Measurements from ENCODE around the gene TMEM116. TPM values are rescaled to one million over a fixed set of nuclear protein-coding genes. Genes with fewer than 3 reads are reported as not detected.
"Not testable (repeated sequence)": the region's sequence is repeated elsewhere in the genome, so short reads cannot be mapped to it uniquely, and the experiment has no call there.

The TMEM116 gene
- total RNA-seq, 3 donors from 2014 or later (not counting 1 experiment from before 2014, with no cell fraction given): 6.5 to 10.2 (median 10.1) TPM

GRCh38 chr12:112013601-112014402 lies 837 bp upstream of the TMEM116 start:
- DNase-seq (peak; percentile 34 to 86), ATAC-seq (peak in 2 of 3 donors; percentile 0 to 5)
- H3K9me3 ChIP-seq (ENCODE audit: control insufficient read depth, insufficient read depth, low read length): no peaks in the 10 kb centered on the region
- intact Hi-C loops (cut with micrococcal nuclease): loop anchor here (1.0 to 10.0 kb wide), 2 partner anchors 69 to 111 kb away; partner anchors contain the start of gene TRAFD1
- peak overlapping the region; percentile 86 for H3K4me3 Mint-ChIP-seq
- WGBS (ENCODE audit: insufficient coverage): 2% methylated on average over 54 of the region's 54 CpGs
- peaks cover 16% of the 10 kb centered on the region for H3K36me3 ChIP-seq (ENCODE audit: control insufficient read depth, insufficient read depth, low read length)
- no peaks in the 10 kb centered on the region for H3K36me3 Mint-ChIP-seq
- H3K27ac Mint-ChIP-seq: peak overlapping the region; percentile 93 to 96
- no peaks in the 10 kb centered on the region for H3K27me3 ChIP-seq (ENCODE audit: control insufficient read depth, insufficient read depth, low read length)
- peak overlapping the region; percentile 77 for H3K27ac ChIP-seq (ENCODE audit: low read length)
- H3K9me3 Mint-ChIP-seq: no peaks in the 10 kb centered on the region
- no peak for TF ChIP-seq CTCF (IDR thresholded peaks at IDR 0.05)
- no peaks in the 10 kb centered on the region for H3K27me3 Mint-ChIP-seq (ENCODE audit: low read depth in 2 of 2)
- peaks cover 47 to 63% of the 10 kb centered on the region in 2 donors for H3K4me1 Mint-ChIP-seq
- H3K4me1 ChIP-seq (ENCODE audit: control insufficient read depth, insufficient read depth, low read length): peaks cover 40% of the 10 kb centered on the region
- peak overlapping the region; percentile 66 for H3K4me3 ChIP-seq (ENCODE audit: low read length)

- intact Hi-C loops (cut with micrococcal nuclease): loop anchor here (10.0 kb wide), 1 partner anchor 113 kb away; the partner anchor contains the start of gene TRAFD1
- peaks cover 40% of the 10 kb centered on the region for H3K4me1 ChIP-seq (ENCODE audit: control insufficient read depth, insufficient read depth, low read length)
- no peak for TF ChIP-seq CTCF (IDR thresholded peaks at IDR 0.05)
Observed at GRCh38 chr12:112011685-112012084, 1.3 kb downstream of the TMEM116 start.

GRCh38 chr12:112010415-112011344 lies 2.3 kb downstream of the TMEM116 start:
- TF ChIP-seq CTCF (IDR thresholded peaks at IDR 0.05): no peak

More at GRCh38 chr12:112011685-112012084, 1.3 kb downstream of the TMEM116 start:
- no peak for DNase-seq
- Mint-ChIP-seq H3K36me3 (no peaks in the 10 kb centered on the region), H3K9me3 (no peaks in the 10 kb centered on the region), H3K27ac (peak overlapping the region; percentile 93 to 96), H3K4me1 (peaks cover 38 to 48% of the 10 kb centered on the region in 2 donors), H3K27me3 (ENCODE audit: low read depth in 2 of 2) (no peaks in the 10 kb centered on the region), H3K4me3 (peak overlapping the region; percentile 86)
- Histone ChIP-seq H3K9me3 (ENCODE audit: control insufficient read depth, insufficient read depth, low read length) (no peaks in the 10 kb centered on the region), H3K27me3 (ENCODE audit: control insufficient read depth, insufficient read depth, low read length) (no peaks in the 10 kb centered on the region), H3K27ac (ENCODE audit: low read length) (peak overlapping the region; percentile 93), H3K36me3 (ENCODE audit: control insufficient read depth, insufficient read depth, low read length) (peaks cover 9% of the 10 kb centered on the region), H3K4me3 (ENCODE audit: low read length) (peak overlapping the region; percentile 74)
- whole genome bisulfite sequencing (ENCODE audit: insufficient coverage): 93% methylated on average over 8 of the region's 8 CpGs
- ATAC-seq: no peak

GRCh38 chr12:112009596-112009995 lies 3.4 kb downstream of the TMEM116 start:
- intact Hi-C loops (cut with micrococcal nuclease); H3K4me3 ChIP-seq (ENCODE audit: low read length); DNase-seq; H3K9me3 ChIP-seq (ENCODE audit: control insufficient read depth, insufficient read depth, low read length); H3K36me3 Mint-ChIP-seq; H3K27me3 Mint-ChIP-seq (ENCODE audit: low read depth in 2 of 2); H3K27ac ChIP-seq (ENCODE audit: low read length); ATAC-seq; H3K4me3 Mint-ChIP-seq; H3K27me3 ChIP-seq (ENCODE audit: control insufficient read depth, insufficient read depth, low read length); H3K9me3 Mint-ChIP-seq; H3K27ac Mint-ChIP-seq; H3K36me3 ChIP-seq (ENCODE audit: control insufficient read depth, insufficient read depth, low read length): not testable (repeated sequence)
- peaks cover 26 to 34% of the 10 kb centered on the region in 2 donors for H3K4me1 Mint-ChIP-seq
- peaks cover 32% of the 10 kb centered on the region for H3K4me1 ChIP-seq (ENCODE audit: control insufficient read depth, insufficient read depth, low read length)
- 86% methylated on average over 2 of the region's 3 CpGs for WGBS (ENCODE audit: insufficient coverage)

More at GRCh38 chr12:112010415-112011344, 2.3 kb downstream of the TMEM116 start:
- DNase-seq (no peak), ATAC-seq (no peak)
- no peaks in the 10 kb centered on the region for H3K9me3 ChIP-seq (ENCODE audit: control insufficient read depth, insufficient read depth, low read length)
- H3K27ac Mint-ChIP-seq: peak overlapping the region in 1 of 2 donors; percentile 93
- H3K27me3 ChIP-seq (ENCODE audit: control insufficient read depth, insufficient read depth, low read length): no peaks in the 10 kb centered on the region
- WGBS (ENCODE audit: insufficient coverage): 96% methylated on average over 8 of the region's 8 CpGs
- no peak overlapping the region for H3K27ac ChIP-seq (ENCODE audit: low read length)
- peaks cover 40% of the 10 kb centered on the region for H3K4me1 ChIP-seq (ENCODE audit: control insufficient read depth, insufficient read depth, low read length)
- H3K4me3 ChIP-seq (ENCODE audit: low read length): no peak overlapping the region
- no peaks in the 10 kb centered on the region for H3K9me3 Mint-ChIP-seq
- intact Hi-C loops (cut with micrococcal nuclease): loop anchor here (10.0 kb wide), 1 partner anchor 114 kb away; the partner anchor contains the start of gene TRAFD1
- H3K4me3 Mint-ChIP-seq: peak overlapping the region; percentile 25
- no peaks in the 10 kb centered on the region for H3K36me3 Mint-ChIP-seq
- peaks cover 29 to 40% of the 10 kb centered on the region in 2 donors for H3K4me1 Mint-ChIP-seq
- peaks cover 1% of the 10 kb centered on the region for H3K36me3 ChIP-seq (ENCODE audit: control insufficient read depth, insufficient read depth, low read length)
- H3K27me3 Mint-ChIP-seq (ENCODE audit: low read depth in 2 of 2): no peaks in the 10 kb centered on the region
